K562 (cell line): Measurements from ENCODE around the gene LRRC70. TPM values are rescaled to one million over a fixed set of nuclear protein-coding genes. Genes with fewer than 3 reads are reported as not detected.

ENCODE experiments used
- CBX5 ChIP-seq: IDR thresholded peaks from 2 replicates; pipeline ENCODE4 v1.6.1; 2014; ENCODE audit warnings: low read depth, borderline replicate concordance
- NR3C1 ChIP-seq: sonication (generic); formaldehyde crosslinking; IDR thresholded peaks from 2 replicates; pipeline ENCODE4 v1.8.1; 2022; ENCODE audit warnings: missing genetic modification reagents
- RBM14 ChIP-seq: fragments of 200-400 bp; formaldehyde crosslinking; IDR thresholded peaks from 2 replicates; pipeline ENCODE4 v1.6.1; 2018; ENCODE audit warnings: low read depth, mild to moderate bottlenecking, low read length, moderate library complexity, borderline replicate concordance; ENCODE audit not compliant: insufficient read depth
- SRSF7 ChIP-seq: fragments of 200-400 bp; formaldehyde crosslinking; optimal IDR thresholded peaks from 2 replicates; pipeline ENCODE3; 2017; ENCODE audit warnings: mild to moderate bottlenecking, low read depth, low read length
- ZNF212 ChIP-seq: fragments of 450-650 bp; formaldehyde crosslinking; IDR thresholded peaks from 2 replicates; pipeline ENCODE4 v1.4.0; 2020; ENCODE audit warnings: mild to moderate bottlenecking
- polyA plus RNA-seq, 8 experiments: library from polyadenylated mRNA; depleted of rRNA in 4 of 8; stranded (reverse) in 5 of 8; unstranded in 3 of 8; fragments of >200 nt; fragmentation: Nextera tagmentation in 2 of 8; fragmentation: Illumina TruSeq in 1 of 8; extraction: Ambion mirVana in 2 of 8; extraction: Trizol in 1 of 8; gene quantifications; 2 replicates each; pipeline versions ENCODE4 v1.2.1 to v1.2.3, GENCODE V29; 2011 to 2014; ENCODE audit warnings: inconsistent platforms in 1 of 8, missing spikeins in 1 of 8
- total RNA-seq, 7 experiments: library from RNA; depleted of rRNA in 6 of 7; stranded (reverse); fragments of >200 nt in 6 of 7; fragmentation: Illumina TruSeq in 2 of 7; extraction: Trizol in 2 of 7; gene quantifications; 2 replicates each; pipeline versions ENCODE4 v1.2.1 to v1.2.3, GENCODE V29; 2011 to 2021; ENCODE audit warnings: low replicate concordance in 1 of 7
- TF ChIP-seq, protein P1 (sequence below), 2 experiments: fragments of 450-650 bp; IDR thresholded peaks; 2 replicates each; pipeline ENCODE4 v1.6.1; 2016; ENCODE audit warnings: mild to moderate bottlenecking in 2 of 2, borderline replicate concordance in 1 of 2, low read depth in 1 of 2, moderate library complexity in 1 of 2
- TF ChIP-seq, protein P2 (sequence below): IDR thresholded peaks from 3 replicates; pipeline ENCODE4 v1.6.1; 2011; ENCODE audit warnings: borderline replicate concordance, mild to moderate bottlenecking, moderate library complexity; ENCODE audit not compliant: insufficient read length; ENCODE audit errors: extremely low read depth

The LRRC70 gene
- total and polyA plus RNA-seq, 9 of the 15 experiments (the other 6 are each of a cell fraction or from before 2014, with no cell fraction given): 0.21 to 2.1 (median 0.73) TPM

- TF ChIP-seq, protein P1, sequence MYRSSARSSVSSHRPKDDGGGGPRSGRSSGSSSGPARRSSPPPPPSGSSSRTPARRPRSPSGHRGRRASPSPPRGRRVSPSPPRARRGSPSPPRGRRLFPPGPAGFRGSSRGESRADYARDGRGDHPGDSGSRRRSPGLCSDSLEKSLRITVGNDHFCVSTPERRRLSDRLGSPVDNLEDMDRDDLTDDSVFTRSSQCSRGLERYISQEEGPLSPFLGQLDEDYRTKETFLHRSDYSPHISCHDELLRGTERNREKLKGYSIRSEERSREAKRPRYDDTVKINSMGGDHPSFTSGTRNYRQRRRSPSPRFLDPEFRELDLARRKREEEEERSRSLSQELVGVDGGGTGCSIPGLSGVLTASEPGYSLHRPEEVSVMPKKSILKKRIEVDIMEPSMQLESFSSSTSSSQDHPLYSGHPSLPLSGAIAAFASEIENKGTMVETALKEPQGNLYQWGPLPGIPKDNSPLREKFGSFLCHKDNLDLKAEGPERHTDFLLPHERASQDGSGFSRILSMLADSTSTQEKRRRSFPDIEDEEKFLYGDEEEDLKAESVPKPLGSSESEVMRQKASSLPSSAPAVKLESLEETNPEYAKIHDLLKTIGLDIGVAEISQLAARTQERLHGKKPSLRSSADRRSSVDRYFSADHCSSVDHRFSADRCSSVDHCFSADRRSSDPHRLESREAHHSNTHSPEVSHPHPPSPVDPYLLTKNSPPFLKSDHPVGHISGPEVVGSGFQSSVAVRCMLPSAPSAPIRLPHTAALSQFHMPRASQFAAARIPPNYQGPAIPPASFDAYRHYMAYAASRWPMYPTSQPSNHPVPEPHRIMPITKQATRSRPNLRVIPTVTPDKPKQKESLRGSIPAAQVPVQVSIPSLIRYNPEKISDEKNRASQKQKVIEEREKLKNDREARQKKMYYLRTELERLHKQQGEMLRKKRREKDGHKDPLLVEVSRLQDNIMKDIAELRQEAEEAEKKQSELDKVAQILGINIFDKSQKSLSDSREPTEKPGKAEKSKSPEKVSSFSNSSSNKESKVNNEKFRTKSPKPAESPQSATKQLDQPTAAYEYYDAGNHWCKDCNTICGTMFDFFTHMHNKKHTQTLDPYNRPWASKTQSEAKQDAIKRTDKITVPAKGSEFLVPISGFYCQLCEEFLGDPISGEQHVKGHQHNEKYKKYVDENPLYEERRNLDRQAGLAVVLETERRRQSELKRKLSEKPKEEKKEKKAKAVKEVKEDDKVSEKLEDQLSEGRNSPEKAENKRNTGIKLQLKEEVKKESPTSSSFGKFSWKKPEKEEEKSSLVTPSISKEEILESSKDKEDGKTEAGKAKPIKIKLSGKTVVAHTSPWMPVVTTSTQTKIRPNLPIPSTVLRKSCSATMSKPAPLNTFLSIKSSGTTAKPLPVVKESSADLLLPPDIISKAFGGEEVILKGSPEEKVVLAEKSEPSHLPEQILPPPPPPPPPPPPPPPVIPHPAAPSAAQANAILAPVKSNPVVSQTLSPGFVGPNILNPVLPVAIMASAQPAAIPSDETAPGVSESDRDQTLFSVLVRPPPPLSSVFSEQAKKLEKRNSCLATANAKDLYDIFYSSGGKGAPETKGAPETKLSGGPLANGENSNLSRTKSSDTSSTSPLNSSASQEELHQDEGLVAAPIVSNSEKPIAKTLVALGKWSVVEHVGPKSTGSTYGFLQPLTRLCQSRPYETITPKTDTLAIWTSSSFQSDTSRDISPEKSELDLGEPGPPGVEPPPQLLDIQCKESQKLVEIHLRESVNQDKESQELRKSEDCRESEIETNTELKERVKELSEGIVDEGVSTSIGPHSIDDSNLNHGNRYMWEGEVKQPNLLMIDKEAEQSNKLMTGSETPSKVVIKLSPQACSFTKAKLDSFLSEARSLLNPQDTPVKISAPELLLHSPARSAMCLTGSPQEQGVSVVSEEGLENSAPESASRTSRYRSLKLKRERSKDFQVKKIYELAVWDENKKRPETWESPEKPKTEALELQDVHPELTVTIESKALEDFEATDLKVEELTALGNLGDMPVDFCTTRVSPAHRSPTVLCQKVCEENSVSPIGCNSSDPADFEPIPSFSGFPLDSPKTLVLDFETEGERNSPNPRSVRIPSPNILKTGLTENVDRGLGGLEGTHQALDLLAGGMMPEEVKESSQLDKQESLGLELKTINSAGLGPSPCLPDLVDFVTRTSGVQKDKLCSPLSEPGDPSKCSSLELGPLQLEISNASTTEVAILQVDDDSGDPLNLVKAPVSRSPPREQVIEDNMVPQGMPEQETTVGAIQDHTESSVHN (IDR thresholded peaks at IDR 0.05; ENCODE audit: borderline replicate concordance in 1 of 2, low read depth in 1 of 2): no peak
- no peak for TF ChIP-seq ZNF212 (CRISPR knock-in tag)
- no peak for TF ChIP-seq NR3C1
- no peak for TF ChIP-seq CBX5
- TF ChIP-seq SRSF7: no peak
- TF ChIP-seq, protein P2, sequence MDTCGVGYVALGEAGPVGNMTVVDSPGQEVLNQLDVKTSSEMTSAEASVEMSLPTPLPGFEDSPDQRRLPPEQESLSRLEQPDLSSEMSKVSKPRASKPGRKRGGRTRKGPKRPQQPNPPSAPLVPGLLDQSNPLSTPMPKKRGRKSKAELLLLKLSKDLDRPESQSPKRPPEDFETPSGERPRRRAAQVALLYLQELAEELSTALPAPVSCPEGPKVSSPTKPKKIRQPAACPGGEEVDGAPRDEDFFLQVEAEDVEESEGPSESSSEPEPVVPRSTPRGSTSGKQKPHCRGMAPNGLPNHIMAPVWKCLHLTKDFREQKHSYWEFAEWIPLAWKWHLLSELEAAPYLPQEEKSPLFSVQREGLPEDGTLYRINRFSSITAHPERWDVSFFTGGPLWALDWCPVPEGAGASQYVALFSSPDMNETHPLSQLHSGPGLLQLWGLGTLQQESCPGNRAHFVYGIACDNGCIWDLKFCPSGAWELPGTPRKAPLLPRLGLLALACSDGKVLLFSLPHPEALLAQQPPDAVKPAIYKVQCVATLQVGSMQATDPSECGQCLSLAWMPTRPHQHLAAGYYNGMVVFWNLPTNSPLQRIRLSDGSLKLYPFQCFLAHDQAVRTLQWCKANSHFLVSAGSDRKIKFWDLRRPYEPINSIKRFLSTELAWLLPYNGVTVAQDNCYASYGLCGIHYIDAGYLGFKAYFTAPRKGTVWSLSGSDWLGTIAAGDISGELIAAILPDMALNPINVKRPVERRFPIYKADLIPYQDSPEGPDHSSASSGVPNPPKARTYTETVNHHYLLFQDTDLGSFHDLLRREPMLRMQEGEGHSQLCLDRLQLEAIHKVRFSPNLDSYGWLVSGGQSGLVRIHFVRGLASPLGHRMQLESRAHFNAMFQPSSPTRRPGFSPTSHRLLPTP: no peak
- no peak for TF ChIP-seq RBM14
- TF ChIP-seq, all 486 proteins: peak for 0
Observed at GRCh38 chr5:62569470-62569869, 9.1 kb upstream of the LRRC70 start (continued).
